Ramos (cell line): ENCODE data around the gene SLC34A2.

Experiments used
- in situ Hi-C: fragments of 300-500 bp; cut with MboI; formaldehyde crosslinking; loops from one replicate; pipeline ENCODE4 v1.14.3; 2022; ENCODE audit warnings: low sequenced_read_pairs; ENCODE audit not compliant: unreplicated experiment

Gene SLC34A2

GRCh38 chr4:25713812-25714211 is 58.2 kb downstream of the SLC34A2 start:
- in situ Hi-C loops: no loop called here

DNA sequence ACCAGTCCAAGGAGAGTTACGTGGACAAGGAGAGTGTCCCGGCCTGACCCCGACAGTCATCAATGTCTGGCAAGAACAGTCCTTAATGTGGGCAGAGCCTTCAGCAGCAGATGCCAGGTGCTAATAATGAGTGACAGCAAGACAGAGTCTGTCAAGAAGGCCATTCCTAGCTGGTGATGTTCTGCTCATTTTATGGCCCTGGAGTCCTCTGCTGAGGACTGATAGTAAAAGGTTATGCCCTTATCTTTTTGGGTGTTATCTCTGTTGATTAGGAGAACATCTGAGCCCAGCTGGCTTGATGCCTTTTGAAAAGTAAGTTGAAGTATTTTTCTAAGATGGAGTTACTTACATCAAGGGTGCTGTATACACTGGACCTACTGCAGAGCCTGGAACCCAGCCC is 67.3 kb downstream of the SLC34A2 start:
- in situ Hi-C loops: no loop called here

DNA sequence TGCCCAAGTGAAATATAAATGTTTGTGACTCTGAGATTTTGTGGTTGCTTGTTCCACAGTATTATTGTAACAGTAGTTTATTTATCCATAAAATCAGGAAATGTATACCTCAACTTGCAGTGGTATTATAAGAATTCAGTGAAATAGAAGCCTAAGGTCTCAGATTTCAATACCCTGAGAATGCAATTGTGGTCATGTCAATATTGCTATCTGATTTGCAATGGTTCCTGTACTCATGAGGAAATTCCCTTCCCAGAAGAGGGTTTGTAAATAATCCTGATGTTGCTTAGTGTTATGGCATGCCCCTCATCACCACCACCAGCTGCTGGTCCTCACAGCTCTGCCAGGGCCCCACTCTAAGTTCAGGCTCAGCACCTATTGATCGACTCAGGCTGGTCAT is 67.8 kb downstream of the SLC34A2 start:
- in situ Hi-C loops: no loop called here

GRCh38 chr4:25725870-25726269 is 70.2 kb downstream of the SLC34A2 start:
- in situ Hi-C loops: no loop called here

- in situ Hi-C loops: no loop called here
Measured at GRCh38 chr4:25727711-25728493, 72.3 kb downstream of the SLC34A2 start.
